ENCODE measurements around the gene ELFN1. TPM values are rescaled to one million over a fixed set of nuclear protein-coding genes. Genes with fewer than 3 reads are reported as not detected.
"Not testable (repeated sequence)": the region's sequence is repeated elsewhere in the genome, so short reads cannot be mapped to it uniquely, and the experiment has no call there.

ELFN1 gene
- total RNA-seq, 3 donors from 2014 or later: 0.26 to 0.44 (median 0.41) TPM

DNA sequence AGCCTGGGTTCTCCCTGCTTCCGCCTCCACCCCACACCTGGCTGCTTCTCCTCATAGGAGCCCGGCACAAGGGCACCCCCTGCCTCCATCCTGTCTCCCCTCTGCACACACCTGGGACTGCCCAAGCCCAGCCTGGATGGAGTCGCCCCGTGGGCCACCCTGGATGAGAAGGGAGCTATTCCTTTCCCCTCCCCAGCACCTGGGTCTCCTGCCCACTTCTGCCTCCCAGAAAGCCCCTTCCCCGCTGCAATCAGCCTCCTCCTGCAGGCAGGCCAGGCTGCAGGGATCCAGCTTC lies 45.2 kb downstream of the ELFN1 start:
- no peaks in the 10 kb centered on the region for H3K36me3 ChIP-seq (ENCODE audit: low read depth)
- no peak for DNase-seq
- intact Hi-C loops (cut with DNase I, micrococcal nuclease): no loop called here
- peaks cover 1% of the 10 kb centered on the region for H3K9me3 ChIP-seq
- H3K4me3 ChIP-seq: no peak overlapping the region
- TF ChIP-seq, protein P1, sequence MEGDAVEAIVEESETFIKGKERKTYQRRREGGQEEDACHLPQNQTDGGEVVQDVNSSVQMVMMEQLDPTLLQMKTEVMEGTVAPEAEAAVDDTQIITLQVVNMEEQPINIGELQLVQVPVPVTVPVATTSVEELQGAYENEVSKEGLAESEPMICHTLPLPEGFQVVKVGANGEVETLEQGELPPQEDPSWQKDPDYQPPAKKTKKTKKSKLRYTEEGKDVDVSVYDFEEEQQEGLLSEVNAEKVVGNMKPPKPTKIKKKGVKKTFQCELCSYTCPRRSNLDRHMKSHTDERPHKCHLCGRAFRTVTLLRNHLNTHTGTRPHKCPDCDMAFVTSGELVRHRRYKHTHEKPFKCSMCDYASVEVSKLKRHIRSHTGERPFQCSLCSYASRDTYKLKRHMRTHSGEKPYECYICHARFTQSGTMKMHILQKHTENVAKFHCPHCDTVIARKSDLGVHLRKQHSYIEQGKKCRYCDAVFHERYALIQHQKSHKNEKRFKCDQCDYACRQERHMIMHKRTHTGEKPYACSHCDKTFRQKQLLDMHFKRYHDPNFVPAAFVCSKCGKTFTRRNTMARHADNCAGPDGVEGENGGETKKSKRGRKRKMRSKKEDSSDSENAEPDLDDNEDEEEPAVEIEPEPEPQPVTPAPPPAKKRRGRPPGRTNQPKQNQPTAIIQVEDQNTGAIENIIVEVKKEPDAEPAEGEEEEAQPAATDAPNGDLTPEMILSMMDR (IDR thresholded peaks at IDR 0.05): no peak
- H3K4me1 ChIP-seq (ENCODE audit: low read depth): peaks cover 2% of the 10 kb centered on the region
- ATAC-seq: no peak

GRCh38 chr7:1715671-1716074 lies 45.6 kb downstream of the ELFN1 start:
- H3K9me3 ChIP-seq: no peaks in the 10 kb centered on the region
- intact Hi-C loops (cut with DNase I, micrococcal nuclease): no loop called here
- ATAC-seq: no peak

DNA sequence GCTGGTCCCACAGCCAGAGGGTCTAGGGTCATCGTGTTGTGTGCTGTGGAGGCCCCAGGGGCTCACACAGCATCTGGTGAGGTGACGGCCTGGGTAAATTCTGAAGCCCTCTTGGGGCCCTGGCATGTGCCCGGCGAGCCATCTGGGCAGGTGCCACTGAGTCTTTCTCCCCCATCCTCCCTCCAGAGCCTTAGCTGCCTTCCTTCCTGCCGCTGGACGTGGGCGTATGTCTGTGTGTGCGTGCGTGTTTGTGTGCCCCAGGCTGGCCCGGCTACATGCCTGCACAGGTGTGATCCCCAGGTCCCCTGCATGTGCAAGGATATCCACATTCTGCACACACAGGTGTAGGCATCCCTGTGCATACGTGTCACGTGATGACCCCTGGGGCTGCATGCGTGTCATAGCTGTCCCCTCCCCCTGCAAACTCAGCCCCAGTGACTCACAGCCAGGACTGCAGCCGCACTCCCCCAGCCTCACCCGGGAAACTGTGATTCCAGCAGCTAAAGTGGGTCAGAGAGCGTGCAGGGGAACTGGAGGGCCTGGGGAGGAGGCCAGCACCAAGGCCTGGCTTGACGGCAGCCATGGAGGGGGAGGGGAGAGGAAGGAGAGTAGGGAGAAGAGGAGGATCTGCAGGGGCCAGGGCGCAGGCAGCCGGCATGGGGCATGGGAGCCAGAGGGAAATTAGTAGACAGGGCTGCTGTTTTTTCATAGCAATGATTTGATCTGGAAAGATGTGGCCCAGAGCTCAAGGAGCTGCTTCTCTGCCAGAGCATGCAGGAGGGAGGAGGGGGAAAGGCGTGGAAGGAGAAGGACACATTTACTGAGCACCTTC lies 46.4 kb downstream of the ELFN1 start:
- H3K4me3 ChIP-seq: no peak overlapping the region
- H3K36me3 ChIP-seq (ENCODE audit: low read depth): no peaks in the 10 kb centered on the region
- no peaks in the 10 kb centered on the region for H3K9me3 ChIP-seq
- intact Hi-C loops (cut with DNase I, micrococcal nuclease): no loop called here
- DNase-seq (no peak), ATAC-seq (no peak)
- TF ChIP-seq, protein P1 (IDR thresholded peaks at IDR 0.05): no peak
- H3K4me1 ChIP-seq (ENCODE audit: low read depth): peaks cover 2% of the 10 kb centered on the region

More at GRCh38 chr7:1715671-1716074, 45.6 kb downstream of the ELFN1 start:
- DNase-seq: no peak
- Histone ChIP-seq H3K36me3 (ENCODE audit: low read depth) (no peaks in the 10 kb centered on the region), H3K4me3 (no peak overlapping the region), H3K4me1 (ENCODE audit: low read depth) (peaks cover 2% of the 10 kb centered on the region)
- TF ChIP-seq, protein P1 (IDR thresholded peaks at IDR 0.05): no peak

DNA sequence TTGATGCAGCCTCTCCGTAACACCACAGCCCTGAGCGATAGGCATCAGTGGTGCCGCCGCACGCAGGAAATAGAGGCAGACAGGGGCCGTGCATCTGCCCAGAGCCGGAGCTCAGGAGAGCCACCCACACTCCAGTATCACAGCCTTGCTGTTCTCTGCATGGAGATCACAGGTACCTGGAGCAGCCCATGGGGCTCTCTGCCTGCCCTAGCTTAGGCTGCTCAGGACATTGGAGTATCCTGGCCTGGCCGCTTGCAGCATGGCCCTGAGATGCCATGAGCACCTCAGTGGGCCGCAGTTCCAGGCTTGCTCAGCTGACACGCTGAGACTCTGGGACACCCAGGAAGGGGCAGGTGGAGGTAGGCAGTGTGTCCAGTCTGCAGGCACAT lies 47.0 kb downstream of the ELFN1 start:
- no peak for DNase-seq
- peaks cover 2% of the 10 kb centered on the region for H3K4me1 ChIP-seq (ENCODE audit: low read depth)
- no peak for ATAC-seq
- TF ChIP-seq, protein P1 (IDR thresholded peaks at IDR 0.05): no peak
- H3K9me3 ChIP-seq: no peaks in the 10 kb centered on the region
- no peak overlapping the region for H3K4me3 ChIP-seq
- no peaks in the 10 kb centered on the region for H3K36me3 ChIP-seq (ENCODE audit: low read depth)
- intact Hi-C loops (cut with DNase I, micrococcal nuclease): no loop called here

DNA sequence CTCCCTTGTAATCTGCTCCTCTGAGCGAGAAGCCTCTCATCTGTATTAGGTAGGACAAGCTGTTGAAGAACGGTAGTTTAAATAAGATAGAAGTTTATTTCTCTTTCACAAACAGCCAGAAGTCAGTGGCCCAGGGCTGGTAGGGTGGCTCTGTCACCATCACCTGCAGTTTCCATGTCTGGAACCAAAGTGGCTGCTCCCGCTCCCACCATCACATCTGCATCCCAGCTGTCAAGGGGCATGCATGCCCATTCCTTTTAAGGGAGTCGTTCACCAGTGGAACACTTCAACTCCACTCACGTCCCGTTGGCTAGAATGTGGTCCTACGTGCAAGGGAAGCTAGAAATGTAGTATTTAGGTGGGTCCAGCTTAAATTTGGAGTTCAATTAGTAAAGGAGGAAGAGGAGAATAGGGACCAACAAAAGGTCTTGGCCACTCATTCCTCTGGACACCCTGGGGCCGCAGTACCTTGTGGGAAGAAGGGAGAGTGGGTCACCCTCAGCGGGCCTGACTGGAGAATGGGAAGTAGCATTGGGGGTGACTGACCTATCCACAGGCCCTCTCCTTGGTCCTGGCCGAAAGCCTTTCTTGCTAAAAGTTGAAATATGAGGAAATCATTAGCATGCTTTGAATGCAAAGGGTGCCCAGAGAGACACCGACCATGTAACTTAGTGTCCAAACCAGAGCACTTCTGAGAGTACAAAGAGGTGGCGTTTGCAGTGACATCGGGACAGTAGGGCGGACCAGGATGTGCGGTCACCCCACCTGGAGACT lies 48.0 kb downstream of the ELFN1 start:
- no peak for ATAC-seq
- Histone ChIP-seq H3K36me3 (ENCODE audit: low read depth) (no peaks in the 10 kb centered on the region), H3K4me1 (ENCODE audit: low read depth) (peaks cover 2% of the 10 kb centered on the region), H3K4me3 (no peak overlapping the region), H3K9me3 (no peaks in the 10 kb centered on the region)
- intact Hi-C loops (cut with DNase I, micrococcal nuclease): no loop called here
- TF ChIP-seq, protein P1 (IDR thresholded peaks at IDR 0.05): no peak
- DNase-seq: no peak

- H3K4me1 ChIP-seq (ENCODE audit: low read depth); intact Hi-C loops (cut with DNase I, micrococcal nuclease); H3K36me3 ChIP-seq (ENCODE audit: low read depth); H3K9me3 ChIP-seq; DNase-seq; ATAC-seq; H3K4me3 ChIP-seq: not testable (repeated sequence)
Measured at GRCh38 chr7:1718850-1719249, 48.8 kb downstream of the ELFN1 start.

- H3K36me3 ChIP-seq (ENCODE audit: low read depth); H3K9me3 ChIP-seq; H3K4me1 ChIP-seq (ENCODE audit: low read depth); intact Hi-C loops (cut with DNase I, micrococcal nuclease); ATAC-seq; H3K4me3 ChIP-seq; DNase-seq: not testable (repeated sequence)
Measured at GRCh38 chr7:1719256-1719655, 49.2 kb downstream of the ELFN1 start.
